GM21515 (cell line): ENCODE data around the gene PATE1.
"Not testable (repeated sequence)": the region's sequence is repeated elsewhere in the genome, so short reads cannot be mapped to it uniquely, and the experiment has no call there.

ENCODE experiments used
- ATAC-seq: cut with Tn5 transposase; IDR thresholded peaks from one replicate; pipeline ENCODE4 v1.9.1; 2021; ENCODE audit not compliant: unreplicated experiment

The PATE1 gene, protein sequence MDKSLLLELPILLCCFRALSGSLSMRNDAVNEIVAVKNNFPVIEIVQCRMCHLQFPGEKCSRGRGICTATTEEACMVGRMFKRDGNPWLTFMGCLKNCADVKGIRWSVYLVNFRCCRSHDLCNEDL

DNA sequence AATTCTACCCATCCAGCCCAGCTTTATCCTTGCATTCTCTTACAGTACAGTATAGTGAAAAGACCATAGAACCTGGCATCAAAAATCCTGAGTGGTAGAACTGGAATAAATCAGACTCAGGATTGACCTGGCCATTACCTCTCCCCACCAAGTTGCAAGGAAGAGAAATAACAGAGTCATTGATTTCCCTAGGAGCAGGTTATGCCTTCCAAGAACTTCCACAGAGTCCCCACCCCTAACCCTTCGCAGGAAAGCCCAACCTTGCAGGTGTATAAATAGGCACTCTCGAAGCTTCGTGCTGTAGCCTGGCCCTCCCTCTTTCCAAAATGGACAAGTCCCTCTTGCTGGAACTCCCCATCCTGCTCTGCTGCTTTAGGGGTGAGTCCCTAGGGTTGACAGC is at the start of gene PATE1:
PATE1 (plus strand) TSS at position 301 of the 400 bp plus-strand sequence; CDS start at position 327, 26 bp downstream.
- ATAC-seq = no peak

DNA sequence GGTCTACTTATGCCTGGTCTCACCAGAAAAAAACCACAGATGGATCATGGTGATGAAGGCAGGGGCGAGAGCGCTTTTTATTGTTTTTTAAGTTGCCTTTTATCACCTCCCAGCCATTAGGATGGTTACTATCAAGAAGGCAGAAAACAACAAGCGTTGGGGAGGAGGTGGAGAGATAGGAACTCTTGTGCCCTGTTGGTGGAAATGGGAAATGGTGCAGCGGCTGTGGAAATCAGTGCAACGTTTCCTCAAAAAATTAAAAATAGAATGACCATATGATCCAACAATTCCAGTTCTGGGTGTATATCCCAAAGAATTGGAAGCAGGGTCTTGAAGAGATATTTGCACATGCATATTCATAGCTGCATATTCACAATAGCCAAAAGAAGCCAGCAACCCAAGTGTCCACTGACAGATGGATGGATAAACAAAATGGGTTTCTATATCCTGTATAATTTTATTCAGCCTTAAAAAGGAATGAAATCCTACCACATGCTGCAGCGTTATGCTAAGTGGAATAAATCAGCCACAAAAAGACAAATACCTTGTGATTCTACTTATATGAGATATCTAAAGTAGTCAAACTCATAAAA is 45.0 kb upstream of the PATE1 start:
- ATAC-seq = no peak

DNA sequence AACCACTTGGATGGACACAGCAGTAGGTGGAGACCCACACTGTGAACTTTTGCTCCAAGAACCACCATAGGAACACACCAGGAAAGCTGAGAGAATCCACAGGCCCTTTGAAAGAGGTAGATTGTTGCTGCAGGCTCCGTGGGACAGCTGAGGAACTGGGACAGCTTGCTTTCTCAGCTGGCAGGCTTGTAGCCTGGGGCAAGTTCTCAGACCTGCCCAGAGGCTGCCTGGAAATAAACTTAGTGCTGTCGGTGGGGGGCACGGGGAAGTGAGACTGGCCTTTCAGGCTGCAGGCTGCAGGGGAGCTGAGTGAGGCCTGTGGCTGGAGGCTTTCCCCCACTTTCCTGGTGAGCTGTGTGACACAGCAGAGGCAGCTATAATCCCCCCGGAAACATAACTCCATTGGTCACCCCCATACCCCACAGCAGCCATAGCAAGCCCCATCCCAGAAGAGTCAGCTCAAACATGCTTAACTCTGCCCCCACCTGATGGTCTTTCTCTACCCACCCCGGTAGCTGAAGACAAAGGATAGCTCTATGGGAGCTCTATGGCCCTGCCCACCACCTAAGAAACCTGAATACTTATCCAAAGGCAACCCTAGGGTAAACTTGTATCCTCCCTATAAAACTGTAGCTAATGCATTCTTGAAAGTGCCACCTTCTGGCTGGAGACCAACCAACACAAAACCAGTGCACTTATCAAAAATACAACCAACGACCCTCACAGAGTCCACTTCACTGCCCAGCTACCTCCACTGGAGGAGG is 44.0 kb upstream of the PATE1 start:
- no peak for ATAC-seq

DNA sequence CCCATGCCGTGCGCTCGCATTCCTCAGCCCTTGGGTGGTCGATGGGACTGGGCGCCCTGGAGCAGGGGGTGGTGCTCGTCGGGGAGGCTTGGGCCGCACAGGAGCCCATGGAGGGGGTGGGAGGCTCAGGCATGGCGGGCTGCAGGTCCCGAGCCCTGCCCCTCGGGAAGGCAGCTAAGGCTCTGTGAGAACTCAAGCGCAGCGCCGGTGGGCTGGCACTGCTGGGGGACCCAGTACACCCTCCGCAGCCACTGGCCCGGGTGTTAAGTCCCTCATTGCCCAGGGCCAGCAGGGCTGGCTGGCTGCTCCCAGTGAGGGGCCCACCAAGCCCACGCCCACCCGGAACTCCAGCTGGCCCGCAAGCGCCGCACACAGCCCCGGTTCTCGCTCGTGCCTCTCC is 41.4 kb upstream of the PATE1 start:
- not testable (repeated sequence) for ATAC-seq

DNA sequence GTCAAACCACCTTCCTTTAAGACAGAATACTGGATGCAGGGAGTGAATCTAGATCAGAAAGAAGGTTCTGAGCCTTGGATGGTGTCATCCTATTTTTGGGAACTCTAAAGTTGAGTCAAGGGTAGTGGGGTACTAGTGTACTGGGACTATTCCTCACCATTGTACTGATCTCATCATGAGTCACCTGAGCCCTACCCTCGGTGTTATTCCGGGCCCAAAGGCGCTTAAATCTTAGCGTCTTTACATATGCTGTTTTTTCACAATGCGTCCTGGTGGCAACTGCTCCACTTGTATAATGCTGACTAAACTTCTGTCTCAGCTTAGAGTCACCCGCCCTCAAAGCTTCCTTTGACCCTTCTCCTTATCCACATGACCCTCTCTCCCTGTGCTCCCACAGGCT is 25.3 kb upstream of the PATE1 start:
- ATAC-seq = no peak

DNA sequence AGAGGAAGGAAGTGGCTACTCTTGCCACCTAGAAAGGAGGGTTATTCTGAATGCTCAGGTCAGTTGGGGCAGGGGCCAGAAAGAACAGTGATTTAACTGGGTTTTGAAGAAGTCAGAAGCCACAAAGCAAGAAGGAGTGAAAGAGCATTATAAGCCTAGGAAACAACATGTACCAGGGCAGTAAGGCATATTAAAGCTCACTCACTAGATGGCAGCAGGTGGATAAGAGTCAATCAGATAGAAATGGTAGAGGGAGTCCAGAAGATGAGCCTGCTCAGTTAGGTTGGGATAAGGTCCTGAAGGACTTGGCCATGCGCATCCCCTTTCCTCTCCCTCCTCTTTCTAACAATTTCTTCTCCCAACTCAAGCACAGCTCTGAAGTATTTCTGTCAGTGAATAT is 22.0 kb upstream of the PATE1 start:
- no peak for ATAC-seq

DNA sequence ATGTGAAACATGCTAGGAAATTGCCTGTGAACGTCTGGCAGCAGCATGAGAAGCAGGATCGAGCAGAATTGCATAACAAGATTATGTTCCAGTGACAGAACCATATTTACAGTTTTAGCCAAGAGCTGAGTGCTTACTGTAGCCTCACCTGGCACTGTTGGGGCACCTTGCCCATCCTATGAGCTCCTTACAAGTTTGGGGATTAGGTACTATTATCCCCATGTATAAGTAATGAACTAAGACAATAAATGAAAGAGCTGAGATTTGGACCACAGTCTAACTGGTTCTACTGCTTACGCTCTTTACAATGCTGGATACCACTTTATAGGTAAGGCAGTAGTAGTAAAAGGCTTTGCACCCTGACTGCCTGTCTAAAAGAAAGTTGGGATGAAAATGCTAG is 17.1 kb upstream of the PATE1 start:
- ATAC-seq = no peak

DNA sequence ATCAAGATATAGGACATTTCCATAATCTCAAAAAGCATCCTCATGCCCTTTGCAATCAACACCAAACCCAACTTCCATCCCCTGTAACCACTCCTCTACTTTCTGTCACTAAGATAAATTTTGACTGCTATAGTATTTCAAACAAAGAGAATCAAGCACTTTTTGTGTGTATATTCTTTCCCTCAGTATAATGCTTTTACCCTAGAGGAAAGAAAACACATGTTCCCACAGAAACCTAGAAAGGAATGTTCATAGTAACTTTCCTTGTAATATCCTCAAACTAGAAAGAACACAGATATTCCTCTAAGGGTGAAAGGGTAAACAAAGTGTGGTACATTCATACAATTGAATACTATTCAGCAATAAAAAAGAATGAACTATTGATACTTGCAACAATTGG is 5.5 kb upstream of the PATE1 start:
- no peak for ATAC-seq

DNA sequence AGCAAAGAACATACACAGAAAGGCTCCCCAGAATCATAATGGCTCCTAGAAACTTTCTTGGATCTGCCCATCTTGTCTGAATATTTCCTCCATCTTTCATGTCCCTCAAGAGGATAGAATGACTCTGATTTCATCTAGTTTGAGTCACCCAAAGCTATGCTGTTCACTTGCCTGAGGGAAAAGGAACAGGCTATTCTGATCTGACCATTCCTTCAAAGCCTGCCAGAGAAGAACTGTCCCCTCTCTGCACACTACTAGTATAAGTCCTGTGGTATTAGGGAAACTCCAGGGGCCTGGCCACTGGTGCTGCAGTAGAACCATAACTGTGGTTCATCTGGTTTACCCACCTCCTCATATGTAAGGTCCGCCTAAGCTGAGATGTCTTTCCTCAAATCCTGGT is 2.4 kb upstream of the PATE1 start:
- no peak for ATAC-seq

DNA sequence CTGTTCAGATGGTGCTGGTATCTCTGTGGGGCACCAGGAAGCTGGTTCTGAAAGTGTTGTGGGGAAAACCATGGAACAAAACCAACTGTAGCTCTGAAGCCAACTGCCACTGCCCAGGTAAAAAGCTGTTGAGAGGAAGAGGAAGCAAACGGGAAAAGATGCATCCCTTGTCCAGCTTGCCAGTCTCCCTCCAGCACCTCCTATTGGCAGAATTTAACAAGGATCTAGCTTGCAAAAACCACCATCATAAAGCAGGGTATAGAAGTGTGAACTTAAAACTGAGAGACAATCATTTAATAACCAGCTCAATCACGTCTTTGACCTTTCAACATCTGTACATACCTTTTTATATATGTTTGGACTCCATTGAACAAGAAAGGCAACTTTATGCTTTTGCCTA is 4.5 kb downstream of the PATE1 start:
- no peak for ATAC-seq

DNA sequence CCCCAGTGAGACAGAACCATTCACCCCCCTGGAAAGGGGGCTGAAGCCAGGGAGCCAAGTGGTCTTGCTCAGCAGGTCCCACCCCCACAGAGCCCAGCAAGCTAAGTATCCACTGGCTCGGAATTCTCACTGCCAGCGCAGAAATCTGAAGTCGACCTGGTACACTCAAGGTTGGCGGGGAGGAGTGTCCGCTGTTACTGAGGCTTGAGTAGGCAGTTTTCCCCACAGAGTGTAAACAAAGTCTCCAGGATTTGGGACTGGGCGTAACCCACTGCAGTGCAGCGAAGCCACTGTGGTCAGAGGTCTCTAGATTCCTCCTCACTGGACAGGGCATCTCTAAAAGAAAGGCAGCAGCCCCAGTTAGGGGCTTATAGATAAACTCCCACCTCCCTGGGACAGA is 10.0 kb downstream of the PATE1 start:
- no peak for ATAC-seq

DNA sequence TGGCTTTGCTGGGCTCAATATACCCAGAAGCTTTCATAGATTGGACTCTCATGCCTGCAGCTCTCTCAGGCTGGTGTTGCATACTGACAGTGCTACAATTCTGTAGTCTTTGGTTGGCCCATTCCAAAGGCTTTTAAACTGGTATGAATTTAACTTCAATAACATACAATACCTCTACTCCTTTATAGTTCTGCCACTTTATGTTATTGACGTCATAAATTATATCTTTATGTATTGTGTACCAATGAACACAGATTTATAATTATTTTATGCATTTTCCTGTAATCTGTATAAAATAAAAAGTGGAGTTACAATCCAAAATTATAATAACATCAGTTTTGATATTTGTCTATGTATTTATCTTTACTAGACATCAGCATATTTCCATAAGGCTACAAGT is 16.4 kb downstream of the PATE1 start:
- ATAC-seq = no peak

DNA sequence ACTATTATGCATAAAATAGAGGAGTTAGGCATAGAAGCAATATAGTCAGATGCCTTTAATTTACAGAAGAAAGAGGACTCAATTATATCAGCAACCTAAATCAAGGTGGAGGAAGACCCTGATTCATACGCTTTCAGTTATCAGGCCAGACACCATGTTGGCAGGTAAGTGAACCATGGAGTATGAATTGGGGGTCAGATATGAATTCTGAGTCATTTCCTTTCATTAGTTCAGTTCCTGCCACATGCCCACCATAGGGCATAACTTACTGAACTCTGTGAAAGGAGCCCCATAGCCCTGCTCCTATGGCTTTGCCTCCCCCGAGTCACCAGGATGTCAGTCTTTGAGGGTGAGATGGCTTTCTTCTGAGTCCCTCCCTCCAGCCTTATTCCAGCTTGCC is 17.4 kb downstream of the PATE1 start:
- no peak for ATAC-seq

DNA sequence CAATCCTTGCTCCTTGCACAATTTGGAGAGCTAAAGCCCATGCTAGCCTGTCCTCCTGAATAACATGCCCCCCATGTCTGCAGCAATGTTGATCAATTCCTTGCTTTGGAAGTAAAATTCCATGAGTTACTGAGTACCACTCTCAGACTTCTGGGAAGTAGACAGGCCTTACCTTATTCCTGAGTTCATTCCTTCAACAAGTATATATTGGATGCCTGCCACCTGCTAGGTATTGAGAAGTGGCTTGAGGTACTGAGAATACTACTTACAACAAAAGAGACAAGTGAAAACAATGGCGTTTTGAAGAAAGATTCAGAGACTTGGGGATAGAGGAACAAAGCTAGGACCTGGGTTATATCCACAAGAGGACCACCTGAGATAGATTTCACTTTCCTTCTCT is 20.2 kb downstream of the PATE1 start:
- no peak for ATAC-seq

DNA sequence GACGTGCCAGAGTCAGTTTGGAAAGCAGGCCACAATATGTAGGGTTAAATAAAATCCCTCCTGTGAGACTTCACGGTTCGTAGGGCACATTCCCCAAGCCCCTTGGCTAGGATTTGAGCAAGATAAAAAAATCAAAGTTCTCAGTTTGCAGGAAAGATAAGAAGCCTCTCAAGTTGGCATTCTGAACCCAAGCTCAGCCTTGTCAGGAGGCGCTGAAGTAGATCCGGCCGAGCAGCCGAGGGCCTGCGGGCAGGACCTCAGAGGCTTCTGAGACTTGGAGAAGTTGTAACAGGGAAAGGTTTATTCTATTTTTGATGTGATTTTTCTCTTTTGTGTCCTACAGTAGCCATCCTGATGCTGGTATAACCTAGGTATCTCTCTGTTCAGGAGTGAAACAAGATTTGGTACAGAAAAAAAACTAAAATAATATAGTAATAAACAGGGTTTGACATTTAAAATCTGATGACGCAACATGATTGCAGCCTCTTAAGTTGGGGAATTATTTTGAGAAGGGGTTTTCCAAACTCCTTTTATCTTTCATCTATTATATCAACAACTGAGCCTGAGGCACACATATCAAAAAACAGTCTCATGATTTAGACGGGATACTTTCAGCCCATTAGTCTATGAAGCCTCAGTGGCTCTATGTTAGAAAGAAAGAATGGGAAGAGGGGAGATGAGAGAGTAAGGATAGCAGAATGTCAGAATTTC is 22.4 kb downstream of the PATE1 start:
- ATAC-seq = no peak

DNA sequence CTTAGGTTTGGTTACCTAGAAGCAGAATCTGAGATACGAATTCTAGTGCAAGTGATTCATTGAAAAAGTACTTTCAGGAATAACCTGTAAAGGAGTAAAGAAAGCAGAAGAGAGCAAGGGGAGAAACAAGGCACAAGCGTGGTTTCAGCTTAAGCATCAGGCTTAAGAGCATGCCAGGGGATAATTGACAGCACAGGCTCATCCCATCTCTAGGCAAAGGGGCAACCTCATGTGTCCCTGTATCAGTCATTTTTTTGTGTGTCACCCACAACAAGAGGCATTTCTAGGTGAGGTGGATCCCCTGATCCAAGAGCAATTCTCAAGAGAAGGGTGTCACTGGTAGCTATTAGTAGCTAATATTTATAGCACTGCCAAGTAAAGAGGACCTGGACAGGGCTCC is 24.5 kb downstream of the PATE1 start:
- ATAC-seq = no peak

DNA sequence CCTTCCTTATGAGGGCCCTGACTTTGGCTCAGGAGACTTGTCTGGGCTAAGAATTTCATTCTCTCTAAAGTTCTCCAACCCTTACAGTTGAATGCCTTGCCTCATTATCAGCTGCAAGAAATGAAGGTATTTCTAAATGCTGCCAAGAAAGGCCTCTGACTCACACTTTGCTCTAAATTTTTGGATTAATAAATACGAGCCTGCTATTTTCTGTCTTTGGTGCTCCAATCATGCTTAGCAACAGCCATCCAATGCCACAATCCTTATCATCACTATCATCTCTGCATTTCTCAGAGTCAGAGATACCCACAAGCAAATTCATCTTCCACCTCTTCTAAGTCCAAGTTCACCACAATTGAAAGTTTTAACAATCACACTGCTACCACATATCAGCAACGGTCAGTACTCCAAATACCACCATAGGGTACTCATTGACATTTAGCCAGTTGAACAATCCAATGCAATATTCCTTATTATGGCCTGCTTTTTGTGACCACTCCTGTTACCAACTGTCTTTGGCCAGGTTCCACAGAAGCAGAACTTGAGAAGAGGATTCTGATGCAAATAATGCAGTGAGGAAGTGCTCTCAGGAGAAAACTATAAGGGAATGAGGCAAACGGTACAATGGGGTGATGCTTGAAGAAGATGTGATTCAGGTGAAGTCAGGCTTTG is 26.9 kb downstream of the PATE1 start:
- no peak for ATAC-seq

DNA sequence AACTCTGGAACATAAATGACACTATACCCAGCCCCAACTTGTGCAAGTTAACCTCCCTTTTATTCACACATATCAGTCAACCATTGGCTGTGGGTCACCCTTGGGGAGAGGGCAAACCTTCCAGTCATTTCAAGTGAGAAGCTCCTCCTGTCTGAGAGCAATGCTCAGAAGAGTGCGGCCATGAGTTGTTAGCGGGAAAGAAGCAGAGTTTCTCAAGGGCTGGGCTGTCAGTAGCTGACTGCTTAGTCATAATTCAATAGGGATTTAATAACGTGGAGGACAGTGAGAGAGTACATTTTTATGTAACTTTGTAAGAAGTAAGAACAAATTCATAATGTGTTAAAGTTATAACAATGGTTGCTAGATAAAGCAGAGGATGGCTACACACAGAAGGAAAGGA is 27.4 kb downstream of the PATE1 start:
- no peak for ATAC-seq

DNA sequence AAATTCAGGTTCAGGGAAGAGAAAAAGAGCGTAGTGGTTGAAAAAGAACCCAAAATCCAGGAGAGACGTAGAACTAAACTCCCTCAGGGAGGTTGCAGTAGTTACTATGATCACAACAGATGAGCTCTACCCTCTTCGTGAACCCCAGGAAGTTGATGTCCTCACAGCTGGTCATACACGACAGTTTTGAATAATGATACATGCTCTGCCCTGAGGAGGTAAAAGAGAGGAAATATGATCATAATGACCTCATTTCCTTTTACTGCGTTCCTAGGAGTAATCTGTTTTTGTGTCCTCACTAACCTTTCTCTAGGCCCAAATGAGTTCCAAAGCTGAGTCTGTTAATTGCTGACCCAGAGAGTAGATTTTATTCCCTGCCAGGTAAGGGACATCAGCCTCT is 31.2 kb downstream of the PATE1 start:
- ATAC-seq = no peak

DNA sequence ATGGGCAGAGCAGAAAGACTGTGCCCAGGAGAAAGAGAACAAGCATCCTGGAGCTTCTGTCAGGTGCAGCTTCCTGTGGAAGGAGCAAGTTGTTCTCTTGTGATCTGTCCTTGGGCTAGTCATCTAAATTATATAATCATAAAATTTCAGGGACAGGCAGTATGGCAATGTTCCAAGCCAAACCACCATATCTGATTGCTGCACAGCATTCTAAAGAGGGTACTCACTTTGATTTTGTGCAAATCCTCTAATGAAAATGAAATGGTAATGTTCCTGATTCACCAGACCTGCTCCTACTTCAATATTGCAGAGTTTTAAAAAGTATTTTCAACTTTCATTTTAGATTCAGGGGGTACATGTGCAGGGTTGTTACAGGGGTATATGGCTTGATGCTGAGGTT is 32.6 kb downstream of the PATE1 start, which contains the start of gene PATE2:
PATE2 (minus strand) TSS at position 101 of the 400 bp plus-strand sequence; CDS start at position 46, 55 bp downstream.
- no peak for ATAC-seq

DNA sequence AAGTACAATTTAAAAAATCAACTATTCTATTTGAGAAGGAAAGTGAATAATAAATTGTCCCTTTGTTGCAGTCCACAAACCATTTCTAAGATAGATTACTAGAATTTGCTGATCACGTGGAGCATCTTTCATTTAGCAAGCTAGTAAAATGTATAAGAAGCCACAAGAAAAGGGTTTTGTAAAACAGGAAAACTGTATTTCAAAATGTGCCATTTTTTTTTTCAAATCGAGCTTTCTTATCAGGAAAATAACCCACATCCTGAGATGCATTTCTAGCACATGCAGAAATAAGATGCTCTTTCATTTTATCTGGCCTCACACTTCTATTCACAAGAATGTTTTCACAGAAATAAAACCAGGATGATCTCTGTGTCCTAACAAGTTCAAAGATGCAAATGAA is 38.6 kb downstream of the PATE1 start:
- ATAC-seq = no peak
